GM23338 (cell line): ENCODE results near the gene LMOD1. TPM values are rescaled to one million over a fixed set of nuclear protein-coding genes. Genes with fewer than 3 reads are reported as not detected.

Source experiments
- ATAC-seq: fragments of 200-7000 bp; cut with Tn5 transposase; 3 replicates; pipeline ENCODE4 v1.9.1; 2020
- DNase-seq: peaks from one replicate; pipeline ENCODE4 v3.0.0-alpha.2; 2015; ENCODE audit warnings: low spot score
- H2AFZ ChIP-seq: fragments of 200-600 bp; sonication (generic); 2 replicates; pipeline ENCODE4 v1.8.0; 2016; ENCODE audit warnings: antibody characterized with exemption, mild to moderate bottlenecking, moderate library complexity
- H3F3A ChIP-seq: fragments of 200-600 bp; sonication (generic); replicated peaks from 2 replicates; pipeline ENCODE4 v1.8.0; 2017; ENCODE audit warnings: antibody characterized with exemption, mixed run types, low read depth
- H3K27ac ChIP-seq: fragments of 200-600 bp; sonication (generic); 2 replicates; pipeline ENCODE4 v1.6.1; 2016; ENCODE audit warnings: low read depth
- H3K27me3 ChIP-seq: fragments of 200-600 bp; sonication (generic); 2 replicates; pipeline ENCODE4 v1.8.0; 2016; ENCODE audit warnings: mild to moderate bottlenecking, mixed run types, moderate library complexity; ENCODE audit not compliant: insufficient read depth
- H3K36me3 ChIP-seq: fragments of 200-600 bp; sonication (generic); 2 replicates; pipeline ENCODE4 v1.8.0; 2016; ENCODE audit warnings: mild to moderate bottlenecking; ENCODE audit not compliant: insufficient read depth
- H3K4me1 ChIP-seq: fragments of 200-600 bp; sonication (generic); 2 replicates; pipeline ENCODE4 v1.8.0; 2016; ENCODE audit warnings: mild to moderate bottlenecking, moderate library complexity; ENCODE audit not compliant: insufficient read depth
- H3K4me2 ChIP-seq: fragments of 200-600 bp; sonication (generic); 2 replicates; pipeline ENCODE4 v1.7.1; 2017; ENCODE audit warnings: mixed run types
- H3K4me3 ChIP-seq: fragments of 200-600 bp; sonication (generic); 2 replicates; pipeline ENCODE4 v1.6.1; 2016; ENCODE audit warnings: mixed run types
- H3K79me2 ChIP-seq: fragments of 200-600 bp; sonication (generic); replicated peaks from 2 replicates; pipeline ENCODE4 v1.8.0; 2017; ENCODE audit warnings: mild to moderate bottlenecking; ENCODE audit not compliant: insufficient read depth
- H3K9me2 ChIP-seq: fragments of 200-600 bp; sonication (generic); 2 replicates; pipeline ENCODE4 v1.8.0; 2017; ENCODE audit not compliant: insufficient read depth
- H4K20me1 ChIP-seq: fragments of 200-600 bp; sonication (generic); replicated peaks from 2 replicates; pipeline ENCODE4 v1.8.0; 2017; ENCODE audit warnings: mild to moderate bottlenecking; ENCODE audit not compliant: insufficient read depth
- H3K27ac Mint-ChIP-seq: 2 replicates; pipeline ENCODE4 v1.8.0; 2020; ENCODE audit warnings: inconsistent platforms, mild to moderate bottlenecking, moderate library complexity, mixed read lengths
- H3K27me3 Mint-ChIP-seq: 3 replicates; pipeline ENCODE4 v1.8.0; 2022; ENCODE audit warnings: low read depth, mild to moderate bottlenecking, moderate library complexity, mixed read lengths, inconsistent platforms; ENCODE audit not compliant: insufficient read depth, poor library complexity
- H3K36me3 Mint-ChIP-seq: 3 replicates; pipeline ENCODE4 v1.8.0; 2021; ENCODE audit warnings: low read depth, mild to moderate bottlenecking, inconsistent platforms, moderate library complexity, mixed read lengths
- H3K4me1 Mint-ChIP-seq: 3 replicates; pipeline ENCODE4 v1.8.0; 2020; ENCODE audit warnings: mild to moderate bottlenecking, inconsistent platforms, mixed read lengths
- H3K4me3 Mint-ChIP-seq: 3 replicates; pipeline ENCODE4 v1.8.0; 2021; ENCODE audit warnings: moderate library complexity, mild to moderate bottlenecking, inconsistent platforms, mixed read lengths
- H3K9me3 Mint-ChIP-seq: 3 replicates; pipeline ENCODE4 v1.8.0; 2020; ENCODE audit warnings: moderate library complexity, mild to moderate bottlenecking, inconsistent platforms, mixed read lengths
- CREB1 ChIP-seq: fragments of 250-450 bp; sonication (Bioruptor Pico); IDR thresholded peaks from 2 replicates; pipeline ENCODE4 v1.5.0; 2020; ENCODE audit warnings: low read depth, mild to moderate bottlenecking, moderate library complexity
- EZH2 ChIP-seq: fragments of 200-600 bp; sonication (generic); IDR thresholded peaks from one replicate; pipeline ENCODE4 v1.8.0; 2017; ENCODE audit warnings: antibody characterized with exemption, mild to moderate bottlenecking, low read depth; ENCODE audit not compliant: unreplicated experiment
- EZH2phosphoT487 ChIP-seq: fragments of 200-600 bp; sonication (generic); IDR thresholded peaks from one replicate; pipeline ENCODE4 v1.8.1; 2018; ENCODE audit warnings: antibody characterized with exemption; ENCODE audit not compliant: unreplicated experiment
- JUNB ChIP-seq: IDR thresholded peaks from one replicate; pipeline ENCODE4 v1.6.1; 2016; ENCODE audit warnings: antibody characterized with exemption; ENCODE audit not compliant: unreplicated experiment
- NANOG ChIP-seq: IDR thresholded peaks from 2 replicates; pipeline ENCODE4 v1.6.1; 2016; ENCODE audit warnings: antibody characterized with exemption, borderline replicate concordance
- POLR2AphosphoS5 ChIP-seq: IDR thresholded peaks from 2 replicates; pipeline ENCODE4 v1.6.1; 2016; ENCODE audit warnings: antibody characterized with exemption, low read depth
- STAT1 ChIP-seq: IDR thresholded peaks from one replicate; pipeline ENCODE4 v1.6.1; 2016; ENCODE audit warnings: antibody characterized with exemption; ENCODE audit not compliant: unreplicated experiment
- ZNF114 ChIP-seq: fragments of 250-450 bp; sonication (Bioruptor Pico); IDR thresholded peaks from 2 replicates; pipeline ENCODE4 v1.5.0; 2020; ENCODE audit warnings: mild to moderate bottlenecking, moderate library complexity
- ZNF331 ChIP-seq: fragments of 250-450 bp; sonication (Bioruptor Pico); IDR thresholded peaks from 2 replicates; pipeline ENCODE4 v1.5.0; 2020; ENCODE audit warnings: low read depth, mild to moderate bottlenecking, moderate library complexity
- ZNF462 ChIP-seq: fragments of 250-450 bp; sonication (Bioruptor Pico); IDR thresholded peaks from 2 replicates; pipeline ENCODE4 v1.5.0; 2020; ENCODE audit warnings: mild to moderate bottlenecking, moderate library complexity
- polyA plus RNA-seq: library from polyadenylated mRNA; unstranded; fragments of >200 nt; fragmentation: Nextera tagmentation; extraction: Ambion mirVana; gene quantifications from 2 replicates; pipeline ENCODE4 v1.2.1, GENCODE V29; 2016
- total RNA-seq: library from RNA; depleted of rRNA; stranded (reverse); fragments of >200 nt; shearing (Covaris generic); gene quantifications from 2 replicates; pipeline ENCODE4 v1.2.3, GENCODE V29; 2014
- TF ChIP-seq, protein P1 (sequence below): IDR thresholded peaks from one replicate; pipeline ENCODE4 v1.6.1; 2018; ENCODE audit warnings: antibody characterized with exemption; ENCODE audit not compliant: unreplicated experiment

The LMOD1 gene
- total and polyA plus RNA-seq, 2 experiments from 2014 or later, result 0.74 to 1.7 TPM

GRCh38 chr1:201905234-201905890, 41.0 kb downstream of the LMOD1 start:
- Mint-ChIP-seq H3K27ac (no peak overlapping the region), H3K4me3 (no peak overlapping the region), H3K4me1 (peaks cover 4% of the 10 kb centered on the region; the same call in 1 of the 3 replicates), H3K27me3 (peaks cover 9% of the 10 kb centered on the region), H3K36me3 (no peaks in the 10 kb centered on the region; the same call in 2 of the 3 replicates), H3K9me3 (no peaks in the 10 kb centered on the region)
- DNase-seq (no peak), ATAC-seq (no peak)
- no peaks in the 10 kb centered on the region for H4K20me1 ChIP-seq
- no peak overlapping the region for H3K4me3 ChIP-seq
- TF ChIP-seq EZH2, result no peak
- no peak for TF ChIP-seq CREB1 (CRISPR knock-in tag)
- TF ChIP-seq POLR2AphosphoS5, result no peak
- no peak for TF ChIP-seq NANOG
- TF ChIP-seq ZNF331 (CRISPR knock-in tag), result no peak
- peak overlapping the region; percentile 33 for H3K27ac ChIP-seq
- no peaks in the 10 kb centered on the region for H3K4me1 ChIP-seq
- H3K27me3 ChIP-seq, result no peaks in the 10 kb centered on the region
- no peaks in the 10 kb centered on the region for H3F3A ChIP-seq
- H3K4me2 ChIP-seq, result no peak overlapping the region
- H2AFZ ChIP-seq, result no peak overlapping the region
- H3K79me2 ChIP-seq, result no peaks in the 10 kb centered on the region
- no peaks in the 10 kb centered on the region for H3K9me2 ChIP-seq
- no peaks in the 10 kb centered on the region for H3K36me3 ChIP-seq

DNA sequence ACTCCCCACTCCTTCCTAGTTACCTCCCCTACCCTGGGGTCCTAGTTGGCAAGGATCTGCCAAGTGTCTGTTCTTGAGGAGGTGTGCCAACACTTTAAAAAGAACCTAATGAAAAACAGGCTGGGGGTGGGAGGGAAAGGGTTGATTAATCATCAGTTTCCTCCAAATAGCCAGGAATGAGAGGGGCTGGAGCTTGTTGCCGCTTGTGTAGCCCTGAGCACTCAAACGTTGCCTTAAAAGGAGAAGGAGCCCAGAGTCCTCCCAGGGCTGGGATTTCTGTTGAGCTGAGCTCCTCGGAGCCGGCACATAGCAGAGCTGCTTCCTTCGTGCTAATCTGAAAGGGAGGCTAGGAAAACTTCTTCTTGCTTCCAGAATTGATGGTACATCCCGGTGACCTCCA, 41.8 kb downstream of the LMOD1 start:
- peak overlapping the region; percentile 79 for H3K27ac Mint-ChIP-seq
- TF ChIP-seq ZNF462 (CRISPR knock-in tag) (no peak), STAT1 (no peak), JUNB (no peak), NANOG (no peak), ZNF331 (CRISPR knock-in tag) (no peak), ZNF114 (CRISPR knock-in tag) (no peak), EZH2phosphoT487 (no peak), CREB1 (CRISPR knock-in tag) (no peak)
- TF ChIP-seq, protein P1, sequence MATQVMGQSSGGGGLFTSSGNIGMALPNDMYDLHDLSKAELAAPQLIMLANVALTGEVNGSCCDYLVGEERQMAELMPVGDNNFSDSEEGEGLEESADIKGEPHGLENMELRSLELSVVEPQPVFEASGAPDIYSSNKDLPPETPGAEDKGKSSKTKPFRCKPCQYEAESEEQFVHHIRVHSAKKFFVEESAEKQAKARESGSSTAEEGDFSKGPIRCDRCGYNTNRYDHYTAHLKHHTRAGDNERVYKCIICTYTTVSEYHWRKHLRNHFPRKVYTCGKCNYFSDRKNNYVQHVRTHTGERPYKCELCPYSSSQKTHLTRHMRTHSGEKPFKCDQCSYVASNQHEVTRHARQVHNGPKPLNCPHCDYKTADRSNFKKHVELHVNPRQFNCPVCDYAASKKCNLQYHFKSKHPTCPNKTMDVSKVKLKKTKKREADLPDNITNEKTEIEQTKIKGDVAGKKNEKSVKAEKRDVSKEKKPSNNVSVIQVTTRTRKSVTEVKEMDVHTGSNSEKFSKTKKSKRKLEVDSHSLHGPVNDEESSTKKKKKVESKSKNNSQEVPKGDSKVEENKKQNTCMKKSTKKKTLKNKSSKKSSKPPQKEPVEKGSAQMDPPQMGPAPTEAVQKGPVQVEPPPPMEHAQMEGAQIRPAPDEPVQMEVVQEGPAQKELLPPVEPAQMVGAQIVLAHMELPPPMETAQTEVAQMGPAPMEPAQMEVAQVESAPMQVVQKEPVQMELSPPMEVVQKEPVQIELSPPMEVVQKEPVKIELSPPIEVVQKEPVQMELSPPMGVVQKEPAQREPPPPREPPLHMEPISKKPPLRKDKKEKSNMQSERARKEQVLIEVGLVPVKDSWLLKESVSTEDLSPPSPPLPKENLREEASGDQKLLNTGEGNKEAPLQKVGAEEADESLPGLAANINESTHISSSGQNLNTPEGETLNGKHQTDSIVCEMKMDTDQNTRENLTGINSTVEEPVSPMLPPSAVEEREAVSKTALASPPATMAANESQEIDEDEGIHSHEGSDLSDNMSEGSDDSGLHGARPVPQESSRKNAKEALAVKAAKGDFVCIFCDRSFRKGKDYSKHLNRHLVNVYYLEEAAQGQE, result no peak

More for the DNA sequence above, 41.8 kb downstream of the LMOD1 start:
- ATAC-seq (peak; percentile 88), DNase-seq (peak; percentile 52)
- 0 out of 2 replicates have a peak, but pooled peaks cover 5% of the 10 kb centered on the region for H3K9me2 ChIP-seq
- Mint-ChIP-seq H3K27me3 (peaks cover 13% of the 10 kb centered on the region), H3K36me3 (no peaks in the 10 kb centered on the region; the same call in 2 of the 3 replicates), H3K9me3 (no peaks in the 10 kb centered on the region), H3K4me3 (no peak overlapping the region), H3K4me1 (peaks cover 4% of the 10 kb centered on the region; the same call in 1 of the 3 replicates)
- H3K4me2 ChIP-seq, result no peak overlapping the region
- H3K36me3 ChIP-seq, result no peaks in the 10 kb centered on the region
- H3K27ac ChIP-seq, result peak overlapping the region; percentile 33
- H3K27me3 ChIP-seq, result no peaks in the 10 kb centered on the region
- no peaks in the 10 kb centered on the region for H3F3A ChIP-seq
- H2AFZ ChIP-seq, result no peak overlapping the region
- H3K4me1 ChIP-seq, result no peaks in the 10 kb centered on the region
- H3K79me2 ChIP-seq, result no peaks in the 10 kb centered on the region
- no peak overlapping the region for H3K4me3 ChIP-seq
- no peaks in the 10 kb centered on the region for H4K20me1 ChIP-seq
